HG03520 (cell line): Measurements from ENCODE around the gene DNAAF2.
"Not testable (repeated sequence)": the region's sequence is repeated elsewhere in the genome, so short reads cannot be mapped to it uniquely, and the experiment has no call there.

Experiments
- ATAC-seq: cut with Tn5 transposase; IDR thresholded peaks from one replicate; pipeline ENCODE4 v1.9.1; 2021; ENCODE audit warnings: mild to moderate bottlenecking, moderate library complexity; ENCODE audit not compliant: unreplicated experiment

The DNAAF2 gene

DNA sequence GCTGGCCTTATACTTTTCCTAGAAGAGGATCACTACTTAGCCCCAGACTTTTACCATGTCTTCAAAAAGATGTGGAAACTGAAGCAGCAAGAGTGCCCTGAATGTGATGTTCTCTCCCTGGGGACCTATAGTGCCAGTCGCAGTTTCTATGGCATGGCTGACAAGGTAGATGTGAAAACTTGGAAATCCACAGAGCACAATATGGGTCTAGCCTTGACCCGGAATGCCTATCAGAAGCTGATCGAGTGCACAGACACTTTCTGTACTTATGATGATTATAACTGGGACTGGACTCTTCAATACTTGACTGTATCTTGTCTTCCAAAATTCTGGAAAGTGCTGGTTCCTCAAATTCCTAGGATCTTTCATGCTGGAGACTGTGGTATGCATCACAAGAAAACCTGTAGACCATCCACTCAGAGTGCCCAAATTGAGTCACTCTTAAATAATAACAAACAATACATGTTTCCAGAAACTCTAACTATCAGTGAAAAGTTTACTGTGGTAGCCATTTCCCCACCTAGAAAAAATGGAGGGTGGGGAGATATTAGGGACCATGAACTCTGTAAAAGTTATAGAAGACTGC is 12.9 kb downstream of the DNAAF2 start:
- no peak for ATAC-seq

DNA sequence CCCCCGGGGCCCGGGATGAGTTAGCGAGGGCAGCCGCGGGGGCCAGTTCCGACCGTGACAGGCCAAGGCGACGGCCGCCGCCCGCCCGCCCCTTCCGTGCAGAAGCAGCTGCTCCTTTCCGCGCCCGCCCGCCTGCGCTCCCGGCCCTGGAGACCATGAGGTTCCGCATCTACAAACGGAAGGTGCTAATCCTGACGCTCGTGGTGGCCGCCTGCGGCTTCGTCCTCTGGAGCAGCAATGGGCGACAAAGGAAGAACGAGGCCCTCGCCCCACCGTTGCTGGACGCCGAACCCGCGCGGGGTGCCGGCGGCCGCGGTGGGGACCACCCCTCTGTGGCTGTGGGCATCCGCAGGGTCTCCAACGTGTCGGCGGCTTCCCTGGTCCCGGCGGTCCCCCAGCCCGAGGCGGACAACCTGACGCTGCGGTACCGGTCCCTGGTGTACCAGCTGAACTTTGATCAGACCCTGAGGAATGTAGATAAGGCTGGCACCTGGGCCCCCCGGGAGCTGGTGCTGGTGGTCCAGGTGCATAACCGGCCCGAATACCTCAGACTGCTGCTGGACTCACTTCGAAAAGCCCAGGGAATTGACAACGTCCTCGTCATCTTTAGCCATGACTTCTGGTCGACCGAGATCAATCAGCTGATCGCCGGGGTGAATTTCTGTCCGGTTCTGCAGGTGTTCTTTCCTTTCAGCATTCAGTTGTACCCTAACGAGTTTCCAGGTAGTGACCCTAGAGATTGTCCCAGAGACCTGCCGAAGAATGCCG is 13.7 kb downstream of the DNAAF2 start:
- ATAC-seq: peak; percentile 16

DNA sequence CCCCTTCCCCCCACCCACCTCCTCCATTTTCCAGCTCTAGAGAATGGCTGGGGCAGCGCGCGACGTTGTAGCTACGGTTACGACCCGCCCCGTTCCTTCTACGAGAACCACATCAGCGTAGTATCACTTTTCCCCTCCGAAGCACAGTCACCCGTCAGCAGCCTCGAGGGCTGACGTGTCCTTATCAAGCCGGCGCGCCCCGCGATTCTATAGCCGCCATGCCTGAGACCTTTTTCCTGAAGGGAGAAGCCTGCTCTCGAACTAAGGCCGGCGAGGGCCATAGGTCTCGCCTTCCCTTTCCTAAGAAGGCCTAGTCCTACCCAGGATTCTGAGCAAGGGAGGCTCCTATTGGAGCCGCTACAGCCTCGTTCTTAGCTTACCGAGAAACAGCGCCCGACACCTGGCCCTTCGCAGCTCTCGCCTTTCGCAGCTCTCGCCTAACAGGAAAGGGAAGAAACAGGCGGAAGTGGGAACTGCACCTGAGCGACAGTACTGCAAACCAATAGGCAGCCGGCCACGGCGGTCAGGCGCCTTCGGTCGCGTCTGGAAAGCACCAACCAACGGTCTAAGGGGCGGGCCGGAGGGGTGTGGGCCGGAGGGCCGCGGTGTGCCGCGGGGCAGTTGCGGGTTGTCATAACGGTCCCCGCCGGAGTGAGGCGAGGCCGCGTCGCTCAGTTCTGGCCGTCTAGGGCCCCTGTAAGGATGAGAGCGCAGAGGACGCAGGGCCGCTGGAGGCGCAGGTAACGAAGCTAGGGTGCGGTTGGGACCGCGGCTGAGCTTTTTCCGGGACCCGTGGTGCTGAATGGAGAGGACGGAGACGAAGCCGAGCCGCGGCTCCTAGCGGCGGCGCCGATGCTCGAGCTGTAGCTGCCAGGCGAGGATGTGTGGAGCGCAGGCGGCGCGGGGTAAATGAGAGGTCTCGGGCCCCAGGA is 14.6 kb downstream of the DNAAF2 start, which contains the start of the genes MGAT2 and RPL36AL:
TSS of gene MGAT2 (plus strand) at position 618 of the 932 bp plus-strand sequence. CDS start 470 bp downstream, outside the sequence.
TSS of gene RPL36AL (minus strand) at position 445 of the 932 bp plus-strand sequence. CDS start 1,522 bp downstream, outside the sequence.
- peak; percentile 92 for ATAC-seq

DNA sequence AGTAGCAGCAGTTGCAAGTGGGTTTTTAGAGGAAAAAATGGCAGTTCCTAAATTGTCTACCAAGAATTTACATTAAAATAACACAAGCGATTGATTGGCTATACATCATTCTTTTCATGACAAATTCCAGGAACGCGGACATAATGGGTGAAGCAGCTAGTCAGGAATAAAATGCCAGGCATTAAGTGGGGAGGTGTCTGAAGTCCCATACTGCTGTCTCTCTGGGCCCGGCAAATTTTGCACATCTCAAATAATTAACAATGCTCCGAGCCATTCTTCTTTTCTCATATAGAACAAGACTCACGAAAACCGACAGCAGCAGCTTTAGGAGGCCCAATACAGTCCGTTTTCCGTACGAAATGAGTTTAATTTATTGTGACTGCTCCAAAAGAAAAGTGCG is 15.3 kb downstream of the DNAAF2 start:
- ATAC-seq: no peak

DNA sequence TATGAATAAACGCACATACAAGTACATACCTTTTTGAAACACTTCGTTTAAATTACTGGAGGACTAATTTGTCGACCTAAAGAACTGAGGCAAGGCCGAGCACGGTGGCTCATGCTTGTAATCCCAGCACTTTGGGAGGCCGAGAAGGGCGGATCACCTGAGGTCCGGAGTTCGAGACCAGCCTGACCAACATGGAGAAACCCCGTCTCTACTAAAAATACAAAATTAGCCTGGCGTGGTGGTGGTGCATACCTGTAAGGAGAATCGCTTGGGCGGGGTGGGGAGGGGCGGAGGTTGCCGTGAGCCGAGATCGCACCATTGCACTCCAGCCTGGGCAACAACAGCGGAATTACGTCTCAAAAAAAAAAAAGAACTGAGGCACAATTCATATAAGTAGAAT is 15.8 kb downstream of the DNAAF2 start:
- not testable (repeated sequence) for ATAC-seq

DNA sequence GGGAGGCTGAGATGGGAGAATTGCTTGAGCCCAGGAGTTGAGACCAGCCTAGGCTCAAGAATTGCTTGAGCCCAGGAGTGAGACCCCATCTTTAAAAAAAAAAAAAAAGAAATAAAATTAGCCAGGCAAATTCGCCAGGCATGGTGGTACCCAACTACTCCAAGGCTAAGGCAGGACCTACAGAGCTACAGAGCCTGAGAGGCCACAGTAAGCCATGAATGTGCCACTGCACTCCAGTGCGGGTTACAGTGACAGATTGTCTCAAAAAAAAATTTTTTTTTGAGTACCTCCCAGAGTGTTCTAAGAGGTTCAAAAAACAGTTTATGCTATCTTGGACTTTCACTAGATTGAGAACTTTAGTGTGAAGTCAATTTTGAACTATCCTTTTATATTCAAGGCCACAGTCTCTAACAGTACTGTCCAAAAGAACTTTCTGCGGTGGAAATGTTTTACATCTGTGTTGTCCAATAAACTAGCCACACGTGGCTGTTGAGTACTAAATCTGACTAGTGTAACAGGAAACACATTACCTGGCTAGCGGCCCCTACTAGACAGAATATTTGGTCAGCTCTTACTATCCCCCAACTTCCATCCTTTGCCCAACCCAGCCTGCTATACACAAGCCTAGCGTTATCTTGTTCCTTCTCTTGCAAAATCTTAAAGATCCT is 17.1 kb downstream of the DNAAF2 start:
- ATAC-seq: no peak

DNA sequence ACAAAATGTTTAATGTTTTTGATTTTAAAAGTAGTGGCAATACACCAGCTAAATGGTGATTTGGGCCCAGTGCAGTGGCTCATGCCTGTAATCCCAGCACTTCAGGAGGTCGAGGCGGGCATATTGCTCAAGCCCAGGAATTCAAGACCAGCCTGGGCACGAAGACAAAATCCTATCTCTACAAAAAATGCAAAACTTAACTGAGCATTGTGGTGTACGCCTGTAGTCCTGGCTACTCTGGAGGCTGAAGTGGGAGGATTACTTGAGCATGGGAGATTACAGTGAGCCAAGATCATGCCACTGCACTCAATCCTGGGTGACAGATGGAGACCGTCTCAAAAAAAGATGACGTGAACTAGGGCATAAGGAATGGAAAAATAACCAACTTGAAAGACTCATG is 19.3 kb downstream of the DNAAF2 start:
- no peak for ATAC-seq

DNA sequence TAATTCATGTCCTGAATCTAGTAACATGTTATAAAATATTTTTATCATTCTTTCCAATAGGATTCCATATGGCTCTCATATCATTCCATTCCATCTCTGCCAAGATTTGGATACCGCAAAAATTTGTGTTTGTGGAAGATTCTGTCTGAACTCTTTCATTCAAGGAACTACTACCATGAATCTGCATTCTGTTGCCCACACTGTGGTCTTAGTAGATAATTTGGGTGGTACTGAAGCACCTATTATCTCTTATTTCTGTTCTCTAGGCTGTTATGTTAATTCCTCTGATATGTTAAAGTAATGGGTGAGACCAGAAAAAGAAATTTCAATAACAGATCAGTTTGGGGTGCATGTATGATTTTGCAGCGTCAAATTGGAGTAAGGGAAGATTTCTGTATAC is 20.8 kb downstream of the DNAAF2 start:
- ATAC-seq: no peak

DNA sequence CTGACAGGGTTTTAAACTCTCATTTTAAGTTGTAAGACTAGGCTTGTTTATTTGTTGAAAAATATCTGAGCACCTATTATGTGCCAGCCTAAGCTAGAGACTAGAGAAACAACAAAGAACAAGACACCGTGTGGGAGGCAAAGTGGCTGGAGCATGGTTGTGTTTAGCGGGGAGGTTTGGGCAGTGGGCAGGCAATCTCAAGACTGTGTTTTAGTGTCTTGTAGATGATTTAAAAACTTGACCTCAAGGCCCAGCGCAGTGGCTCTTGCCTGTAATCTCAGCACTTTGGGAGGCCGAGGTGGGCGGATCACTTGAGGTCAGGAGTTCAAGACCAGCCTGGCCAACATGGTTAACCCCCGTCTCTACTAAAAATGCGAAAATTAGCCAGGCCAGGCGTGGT is 22.4 kb downstream of the DNAAF2 start:
- no peak for ATAC-seq

DNA sequence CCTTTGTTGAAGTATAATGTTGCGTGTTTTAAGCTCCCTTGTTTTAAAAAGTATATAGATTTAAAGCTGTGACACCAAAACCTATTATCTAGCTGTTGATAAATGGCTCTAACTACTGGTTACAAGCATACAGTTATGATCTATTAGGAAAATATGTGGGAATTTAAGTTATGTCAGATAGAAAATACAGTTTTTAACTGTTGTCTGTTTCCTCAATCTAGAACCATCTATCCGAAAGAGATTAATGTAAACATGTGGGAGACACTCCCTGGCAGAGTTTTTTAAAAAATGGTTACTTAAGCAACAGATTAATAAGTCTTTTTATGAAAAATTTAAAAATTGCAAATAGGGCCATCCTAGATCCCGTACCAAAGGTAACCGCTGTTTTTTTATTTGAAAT is 22.8 kb downstream of the DNAAF2 start:
- no peak for ATAC-seq

DNA sequence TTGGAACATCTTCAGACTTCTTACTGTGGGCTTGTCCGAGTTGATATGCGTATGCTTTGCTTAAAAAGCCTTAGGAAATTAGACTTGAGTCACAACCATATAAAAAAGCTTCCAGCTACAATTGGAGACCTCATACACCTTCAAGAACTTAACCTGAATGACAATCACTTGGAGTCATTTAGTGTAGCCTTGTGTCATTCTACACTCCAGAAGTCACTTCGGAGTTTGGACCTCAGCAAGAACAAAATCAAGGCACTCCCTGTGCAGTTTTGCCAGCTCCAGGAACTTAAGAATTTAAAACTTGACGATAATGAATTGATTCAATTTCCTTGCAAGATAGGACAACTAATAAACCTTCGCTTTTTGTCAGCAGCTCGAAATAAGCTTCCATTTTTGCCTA is 27.5 kb downstream of the DNAAF2 start:
- no peak for ATAC-seq

DNA sequence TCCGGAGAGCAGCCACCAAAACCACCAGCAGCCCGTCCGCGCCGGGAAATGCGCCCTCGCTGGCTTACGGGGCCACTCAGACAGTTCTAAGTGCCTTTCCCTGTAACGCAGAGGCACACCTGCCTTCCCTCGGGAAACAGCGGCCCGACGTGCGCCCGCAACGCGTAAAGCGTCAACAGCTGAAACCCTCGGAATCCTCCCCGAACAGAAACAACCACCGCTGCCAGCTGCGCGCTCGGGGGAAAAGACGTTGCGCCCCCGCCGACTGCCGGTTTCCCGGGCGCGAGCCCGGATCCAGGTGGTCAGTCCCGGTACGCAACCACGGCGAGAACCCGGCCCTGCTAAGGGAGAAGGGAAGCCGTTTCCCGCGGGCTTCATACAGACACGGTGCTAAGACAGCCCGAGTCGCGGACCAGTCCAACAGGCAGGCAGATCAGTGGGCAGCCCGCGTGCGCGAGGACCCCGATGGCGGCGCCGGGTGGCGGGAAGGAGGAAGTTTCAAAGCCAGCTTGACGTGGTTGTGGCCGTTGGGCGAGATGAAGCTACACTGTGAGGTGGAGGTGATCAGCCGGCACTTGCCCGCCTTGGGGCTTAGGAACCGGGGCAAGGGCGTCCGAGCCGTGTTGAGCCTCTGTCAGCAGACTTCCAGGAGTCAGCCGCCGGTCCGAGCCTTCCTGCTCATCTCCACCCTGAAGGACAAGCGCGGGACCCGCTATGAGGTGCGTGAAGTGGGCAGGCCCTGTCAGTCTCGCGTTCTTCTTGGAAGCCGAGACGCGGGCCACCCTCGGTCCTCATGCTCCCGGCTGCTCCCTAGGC is 36.4 kb downstream of the DNAAF2 start, which contains the start of gene LRR1:
TSS of gene LRR1 (plus strand) at position 456 of the 816 bp plus-strand sequence. CDS start at position 537, 81 bp downstream.
- peak; percentile 46 for ATAC-seq

DNA sequence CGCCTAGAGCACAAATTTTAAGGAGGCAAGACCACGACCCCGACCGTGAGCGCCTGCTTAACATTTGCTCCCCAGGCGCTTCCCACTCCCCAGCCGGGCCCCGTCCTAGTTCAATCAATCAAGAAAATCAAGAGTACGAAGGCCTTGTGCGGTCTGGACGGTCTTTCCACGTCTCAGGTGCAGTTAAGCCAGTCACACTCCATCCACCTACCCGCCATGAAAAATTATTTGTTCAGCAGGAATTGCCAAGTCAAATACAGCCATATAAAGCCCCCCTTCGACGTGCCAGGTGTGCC is 36.9 kb downstream of the DNAAF2 start:
- no peak for ATAC-seq

DNA sequence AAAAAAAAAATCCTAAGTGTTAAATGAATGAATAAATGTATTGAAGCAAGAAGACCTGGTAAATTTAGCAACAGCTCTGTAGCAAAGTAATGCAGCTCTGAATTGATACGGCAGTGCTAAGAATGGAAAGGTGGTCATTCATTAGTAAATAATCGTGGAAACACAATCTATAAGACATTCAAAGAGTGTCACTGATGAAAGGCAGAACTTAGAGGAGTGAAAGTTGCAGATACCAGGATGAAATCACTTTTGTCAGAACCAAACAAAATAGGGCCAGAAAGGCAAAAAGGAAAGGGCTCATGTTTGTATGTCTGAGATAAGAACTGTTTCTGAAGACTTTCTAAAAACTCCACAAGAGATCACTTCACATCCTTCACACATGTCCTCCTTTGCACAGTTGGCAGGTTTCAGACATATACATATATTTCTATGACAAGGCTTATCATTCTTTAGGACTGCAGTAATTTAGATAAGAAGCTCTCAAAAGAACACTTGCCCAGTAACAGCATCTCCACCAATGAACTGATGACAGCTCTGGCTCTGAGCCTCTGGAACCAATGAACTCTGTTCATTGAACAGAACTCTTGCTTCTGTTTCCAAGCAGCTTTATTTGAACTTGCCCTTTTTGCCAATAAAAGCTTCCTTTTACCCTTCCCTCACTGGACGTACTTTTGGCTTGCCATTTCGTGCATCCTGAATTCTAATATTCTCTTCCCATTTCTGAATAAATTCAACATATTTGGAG is 40.5 kb downstream of the DNAAF2 start:
- no peak for ATAC-seq

DNA sequence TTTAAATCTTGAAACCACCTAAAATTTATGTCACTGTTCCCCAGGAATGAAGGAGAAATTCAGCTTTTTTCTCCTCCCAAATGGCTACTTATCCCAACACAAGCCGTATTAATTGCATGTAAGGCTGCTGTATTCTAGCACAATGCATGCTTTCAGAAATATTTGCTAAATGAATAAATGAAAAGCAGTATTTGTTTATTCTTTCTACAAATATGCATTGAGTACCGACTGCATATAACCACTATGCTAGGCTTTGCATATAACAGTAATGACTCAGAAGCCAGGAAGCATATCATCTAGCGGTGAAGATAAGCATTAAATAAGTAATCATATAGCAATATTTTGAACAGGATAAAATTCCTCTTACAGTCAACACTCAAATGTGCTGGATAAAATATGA is 42.0 kb downstream of the DNAAF2 start:
- ATAC-seq: no peak

DNA sequence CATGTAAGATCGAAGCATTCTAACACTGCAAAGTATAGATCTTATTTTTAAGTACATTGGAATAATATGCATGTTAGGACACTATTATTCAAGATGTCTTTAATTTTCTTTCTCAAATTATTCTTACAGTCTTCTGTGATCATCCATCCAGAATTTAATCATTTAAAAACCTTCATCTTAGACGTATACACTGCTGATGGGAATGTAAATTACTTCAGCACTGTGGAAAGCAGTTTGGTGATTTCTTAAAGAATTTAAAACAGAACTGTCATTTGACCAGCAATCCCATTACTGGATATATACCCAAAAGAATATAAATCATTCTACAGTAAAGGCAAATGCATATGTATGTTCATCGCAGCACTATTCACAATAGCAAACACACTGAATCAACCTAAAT is 45.7 kb downstream of the DNAAF2 start:
- no peak for ATAC-seq

DNA sequence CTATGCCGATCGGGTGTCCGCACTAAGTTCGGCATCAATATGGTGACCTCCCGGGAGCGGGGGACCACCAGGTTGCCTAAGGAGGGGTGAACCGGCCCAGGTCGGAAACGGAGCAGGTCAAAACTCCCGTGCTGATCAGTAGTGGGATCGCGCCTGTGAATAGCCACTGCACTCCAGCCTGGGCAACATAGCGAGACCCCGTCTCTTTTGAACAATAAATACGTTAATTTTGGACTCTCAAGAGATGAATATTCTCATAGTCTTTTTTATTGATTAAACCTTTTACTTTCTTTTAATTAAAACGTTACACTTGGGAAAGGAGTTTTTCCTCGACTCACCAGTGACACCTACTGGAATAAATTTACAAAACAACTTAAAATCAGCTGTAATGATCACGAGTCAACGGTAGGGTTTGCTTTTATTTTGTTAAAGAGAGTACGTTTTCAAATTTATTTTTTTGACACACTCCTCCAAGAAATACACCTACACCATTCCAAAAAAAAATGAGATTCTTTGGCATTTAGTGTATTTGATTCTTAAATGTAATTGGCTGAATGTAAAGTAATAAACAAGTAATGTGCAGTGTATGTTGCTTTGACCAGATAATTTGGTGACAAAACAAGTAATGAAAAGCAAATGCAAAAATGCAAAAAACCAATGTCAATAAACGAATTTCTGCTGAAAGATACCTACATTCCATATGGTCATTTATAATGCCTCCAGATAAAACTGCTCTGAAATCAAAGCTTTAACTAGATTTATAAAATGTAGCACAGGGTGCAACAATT is 48.2 kb downstream of the DNAAF2 start:
- ATAC-seq: peak; percentile 15

DNA sequence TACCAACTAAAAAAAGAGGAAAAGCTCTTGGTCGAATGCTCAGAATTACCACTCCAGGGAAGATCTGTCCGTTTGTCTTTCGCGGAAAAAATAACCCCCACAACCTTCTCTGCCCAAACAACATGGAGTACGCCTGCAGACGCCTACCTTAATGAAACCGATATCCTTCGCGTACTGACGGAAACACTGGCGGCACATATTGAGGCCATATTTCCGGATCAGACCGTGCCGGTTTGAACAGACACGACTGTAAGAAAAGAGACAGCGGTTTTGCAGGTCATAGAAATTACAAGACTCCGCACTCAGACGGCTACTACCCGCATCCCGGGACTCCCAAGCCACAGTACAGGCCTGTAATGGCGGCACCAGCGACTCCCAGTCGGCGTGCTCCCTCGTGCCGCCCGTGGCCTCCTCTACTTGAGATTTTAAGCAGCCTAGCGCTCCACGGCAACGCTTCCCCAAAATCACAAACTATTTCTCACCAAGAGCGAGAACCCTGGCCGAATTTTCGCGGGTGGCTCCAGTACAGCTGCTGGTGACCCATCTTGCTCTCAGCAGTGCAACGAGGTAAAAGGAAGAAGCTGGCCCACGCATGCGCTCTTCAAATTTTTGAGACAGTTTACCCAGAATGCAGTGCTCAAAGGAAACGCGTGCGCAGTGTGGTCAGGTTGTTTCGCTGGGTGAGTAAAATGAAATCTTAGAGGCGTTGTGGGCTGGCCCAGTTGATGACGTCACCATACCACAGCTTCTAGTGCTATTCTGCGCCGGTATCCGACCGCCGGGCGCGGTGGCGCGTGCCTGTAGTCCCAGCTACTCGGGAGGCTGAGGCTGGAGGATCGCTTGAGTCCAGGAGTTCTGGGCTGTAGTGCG is 49.0 kb downstream of the DNAAF2 start, which contains the start of gene RPS29:
TSS of gene RPS29 (minus strand) at position 578 of the 870 bp plus-strand sequence. CDS start at position 544, 34 bp downstream.
- ATAC-seq: peak; percentile 84
